ENCODE measurements around the gene CLPTM1L.

Gene CLPTM1L

DNA sequence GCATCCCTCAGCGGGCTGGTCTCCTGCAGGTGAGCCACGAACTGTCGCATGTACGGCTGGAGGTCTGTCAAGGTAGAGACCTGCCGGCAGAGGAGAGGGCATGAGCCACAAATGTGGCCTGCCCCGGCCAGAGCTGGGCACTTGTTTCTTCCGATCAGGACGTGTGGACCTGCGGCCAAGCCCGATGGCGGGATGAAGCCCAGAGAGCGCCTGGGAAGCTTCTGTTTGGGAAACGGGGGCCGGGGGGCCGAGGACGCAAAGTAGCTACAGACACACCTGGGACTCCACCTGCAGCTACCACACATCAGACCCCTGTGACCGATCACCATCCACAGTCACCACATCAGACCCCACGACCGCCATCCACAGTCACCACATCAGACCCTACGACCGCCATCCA, 72.7 kb downstream of the CLPTM1L start:
- in situ Hi-C loops (cut with HindIII; ENCODE audit: low sequenced_read_pairs): no loop called here
- DNase-seq (ENCODE audit: low read depth, low spot score): no peak
- TF ChIP-seq, protein P1, sequence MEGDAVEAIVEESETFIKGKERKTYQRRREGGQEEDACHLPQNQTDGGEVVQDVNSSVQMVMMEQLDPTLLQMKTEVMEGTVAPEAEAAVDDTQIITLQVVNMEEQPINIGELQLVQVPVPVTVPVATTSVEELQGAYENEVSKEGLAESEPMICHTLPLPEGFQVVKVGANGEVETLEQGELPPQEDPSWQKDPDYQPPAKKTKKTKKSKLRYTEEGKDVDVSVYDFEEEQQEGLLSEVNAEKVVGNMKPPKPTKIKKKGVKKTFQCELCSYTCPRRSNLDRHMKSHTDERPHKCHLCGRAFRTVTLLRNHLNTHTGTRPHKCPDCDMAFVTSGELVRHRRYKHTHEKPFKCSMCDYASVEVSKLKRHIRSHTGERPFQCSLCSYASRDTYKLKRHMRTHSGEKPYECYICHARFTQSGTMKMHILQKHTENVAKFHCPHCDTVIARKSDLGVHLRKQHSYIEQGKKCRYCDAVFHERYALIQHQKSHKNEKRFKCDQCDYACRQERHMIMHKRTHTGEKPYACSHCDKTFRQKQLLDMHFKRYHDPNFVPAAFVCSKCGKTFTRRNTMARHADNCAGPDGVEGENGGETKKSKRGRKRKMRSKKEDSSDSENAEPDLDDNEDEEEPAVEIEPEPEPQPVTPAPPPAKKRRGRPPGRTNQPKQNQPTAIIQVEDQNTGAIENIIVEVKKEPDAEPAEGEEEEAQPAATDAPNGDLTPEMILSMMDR (IDR thresholded peaks at IDR 0.05; ENCODE audit: low read depth, low read length): no peak

DNA sequence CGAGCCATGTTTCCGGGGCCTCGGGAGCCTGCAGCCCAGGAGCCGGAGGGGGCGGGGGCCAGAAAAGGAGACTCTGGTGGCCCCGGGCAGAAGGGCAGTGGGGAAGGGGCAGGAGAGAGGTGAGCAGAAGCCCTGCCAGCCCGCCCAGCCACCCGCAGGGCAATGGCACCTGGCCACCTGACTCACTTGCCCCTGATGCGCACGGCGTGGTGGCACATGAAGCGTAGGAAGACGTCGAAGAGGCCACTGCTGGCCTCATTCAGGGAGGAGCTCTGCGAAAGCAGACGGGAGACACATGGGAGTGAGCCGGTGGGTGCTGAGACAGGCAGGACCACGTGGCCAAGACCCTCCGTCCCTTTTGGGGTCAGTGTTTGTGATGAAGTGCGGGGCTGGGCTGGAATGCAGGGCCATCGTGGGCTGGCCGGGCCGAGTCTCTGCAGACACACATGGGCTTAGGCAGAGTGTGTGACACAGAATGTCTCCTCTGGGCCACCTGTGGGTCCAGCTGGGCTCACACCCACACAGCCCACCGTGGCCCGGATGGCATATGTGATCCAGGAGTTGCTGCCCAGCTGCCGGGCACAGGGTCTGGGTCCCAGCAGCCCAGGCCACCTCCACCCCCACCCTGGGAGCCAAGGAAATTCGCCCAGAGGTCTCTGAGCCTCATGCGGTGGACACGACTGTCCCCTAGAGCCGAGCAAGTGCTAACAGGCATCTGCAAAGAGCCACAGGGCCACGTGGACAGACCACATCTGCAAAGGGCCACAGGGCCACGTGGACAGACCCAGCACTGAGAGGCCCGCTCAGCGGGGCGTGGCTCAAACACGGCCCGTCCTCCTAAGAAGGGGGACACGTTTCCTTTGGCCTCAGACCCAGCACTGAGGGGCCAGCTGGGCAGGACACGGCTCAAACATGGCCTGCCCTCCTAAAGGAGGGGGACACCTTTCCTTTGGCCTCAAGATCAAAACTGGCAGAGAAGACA, 73.7 kb downstream of the CLPTM1L start:
- TF ChIP-seq, protein P1 (IDR thresholded peaks at IDR 0.05; ENCODE audit: low read depth, low read length): no peak
- in situ Hi-C loops (cut with HindIII; ENCODE audit: low sequenced_read_pairs): no loop called here
- no peak for DNase-seq (ENCODE audit: low read depth, low spot score)
- no peak overlapping the region for H3K4me3 ChIP-seq (ENCODE audit: low read depth, low read length)

More for the DNA sequence above, 72.7 kb downstream of the CLPTM1L start:
- H3K4me3 ChIP-seq (ENCODE audit: low read depth, low read length): no peak overlapping the region

DNA sequence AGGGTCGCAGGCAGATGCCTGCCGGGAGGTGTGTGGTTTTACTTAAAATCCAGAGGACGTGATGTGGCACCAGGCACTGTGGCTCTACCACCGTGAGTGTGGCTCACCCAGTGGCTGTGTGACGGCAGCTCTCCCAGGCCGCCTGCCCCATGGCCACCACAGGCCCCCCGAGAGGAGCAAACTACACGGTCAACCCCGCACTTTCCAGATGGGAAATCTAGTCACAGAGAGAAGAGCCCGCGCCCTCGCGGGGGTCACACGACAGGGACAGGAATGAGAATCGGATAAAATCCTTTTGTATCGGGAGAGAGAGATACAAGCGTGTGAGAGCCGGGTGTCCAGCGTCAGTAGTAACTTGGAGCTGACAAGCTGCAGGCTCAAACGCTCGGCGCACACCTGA, 74.5 kb downstream of the CLPTM1L start:
- TF ChIP-seq, protein P1 (IDR thresholded peaks at IDR 0.05; ENCODE audit: low read depth, low read length): no peak

DNA sequence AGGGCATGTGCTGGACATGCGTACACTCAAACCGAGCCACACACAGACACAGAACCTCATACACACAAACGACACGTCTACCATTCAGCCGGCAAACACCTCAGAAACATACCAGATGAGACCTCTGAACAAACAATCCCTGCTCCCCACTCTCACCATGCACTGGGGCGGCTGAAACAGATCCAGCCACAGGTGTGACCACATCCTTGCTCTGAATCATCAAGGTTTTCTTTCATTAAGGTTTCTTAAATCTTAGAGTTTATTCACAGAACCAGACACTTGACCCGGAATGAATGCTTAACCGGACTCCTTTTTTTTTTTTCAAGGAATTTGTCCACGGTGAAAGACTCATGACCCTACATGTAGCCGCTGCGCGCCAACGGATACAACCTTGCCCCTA, 76.2 kb downstream of the CLPTM1L start:
- DNase-seq (ENCODE audit: low read depth, low spot score): no peak
- TF ChIP-seq, protein P1 (IDR thresholded peaks at IDR 0.05; ENCODE audit: low read depth, low read length): no peak
- in situ Hi-C loops (cut with HindIII; ENCODE audit: low sequenced_read_pairs): no loop called here
- no peak overlapping the region for H3K4me3 ChIP-seq (ENCODE audit: low read depth, low read length)

More for the DNA sequence above, 74.5 kb downstream of the CLPTM1L start:
- in situ Hi-C loops (cut with HindIII; ENCODE audit: low sequenced_read_pairs): no loop called here
- H3K4me3 ChIP-seq (ENCODE audit: low read depth, low read length): no peak overlapping the region
- no peak for DNase-seq (ENCODE audit: low read depth, low spot score)

DNA sequence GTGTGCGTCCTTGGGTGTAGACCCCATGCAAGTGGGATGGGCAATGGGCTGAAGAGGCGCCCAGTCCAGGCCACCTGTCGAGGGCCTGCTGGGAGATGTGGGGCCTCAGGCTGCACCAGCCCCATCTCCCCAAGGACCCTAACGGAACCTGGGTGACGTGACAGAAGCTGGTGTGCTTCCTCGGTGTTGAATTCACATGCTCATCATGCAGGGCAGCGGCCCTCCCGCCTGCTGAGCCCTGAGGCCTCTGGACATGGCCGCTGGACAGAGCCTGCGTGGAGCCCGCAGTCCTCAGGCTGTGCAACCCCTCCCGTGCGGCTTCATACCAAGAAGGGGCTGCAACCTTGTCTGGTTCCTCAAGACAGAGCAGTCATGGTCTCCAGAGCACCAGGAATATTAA, 76.8 kb downstream of the CLPTM1L start:
- DNase-seq (ENCODE audit: low read depth, low spot score): no peak
- H3K4me3 ChIP-seq (ENCODE audit: low read depth, low read length): no peak overlapping the region
- in situ Hi-C loops (cut with HindIII; ENCODE audit: low sequenced_read_pairs): no loop called here
- TF ChIP-seq, protein P1 (IDR thresholded peaks at IDR 0.05; ENCODE audit: low read depth, low read length): no peak
